Mesenchymal stem cell (in vitro differentiated cells and primary cell): ENCODE results near the gene C1D.

Experiments
- DNase-seq: peaks from one replicate; pipeline ENCODE4 v3.0.0-alpha.2; 2013
- H2AFZ ChIP-seq: one replicate; pipeline ENCODE4 v1.6.1; 2013; ENCODE audit warnings: low read depth, mild to moderate bottlenecking, control low read depth, inconsistent platforms, low read length, moderate library complexity
- H2AK5ac ChIP-seq: 2 replicates; pipeline ENCODE4 v1.6.1; 2013; ENCODE audit warnings: low read length, moderate library complexity, mild to moderate bottlenecking, inconsistent platforms; ENCODE audit not compliant: severe bottlenecking
- H2BK120ac ChIP-seq: one replicate; pipeline ENCODE4 v1.6.1; 2013; ENCODE audit warnings: low read depth, mild to moderate bottlenecking, inconsistent platforms, low read length, moderate library complexity
- H2BK12ac ChIP-seq, 2 experiments: one replicate each; pipeline ENCODE4 v1.6.1; 2013; ENCODE audit warnings: inconsistent platforms in 2 of 2, low read length in 2 of 2, mild to moderate bottlenecking in 2 of 2, moderate library complexity in 2 of 2, control low read depth in 1 of 2
- H2BK15ac ChIP-seq: one replicate; pipeline ENCODE4 v1.6.1; 2013; ENCODE audit warnings: mild to moderate bottlenecking, low read depth, inconsistent platforms; ENCODE audit not compliant: poor library complexity, severe bottlenecking
- H2BK5ac ChIP-seq: 2 replicates; pipeline ENCODE4 v1.6.1; 2013; ENCODE audit warnings: low read depth, mild to moderate bottlenecking, low read length, control low read depth, inconsistent platforms; ENCODE audit not compliant: poor library complexity, severe bottlenecking
- H3K14ac ChIP-seq, 2 experiments: one replicate each; pipeline ENCODE4 v1.6.1; 2013; ENCODE audit warnings: inconsistent platforms in 2 of 2, low read length in 2 of 2, control low read depth in 1 of 2, mild to moderate bottlenecking in 1 of 2, moderate library complexity in 1 of 2
- H3K18ac ChIP-seq, 2 experiments: one replicate each; pipeline ENCODE4 v1.6.1; 2013; ENCODE audit warnings: inconsistent platforms in 2 of 2, low read length in 2 of 2, control low read depth in 1 of 2, low read depth in 1 of 2, mild to moderate bottlenecking in 1 of 2
- H3K23ac ChIP-seq, 2 experiments: one replicate each; pipeline ENCODE4 v1.6.1; 2013; ENCODE audit warnings: inconsistent platforms in 2 of 2, low read length in 2 of 2, mild to moderate bottlenecking in 2 of 2, moderate library complexity in 2 of 2, control low read depth in 1 of 2
- H3K27ac ChIP-seq: 2 replicates; pipeline ENCODE4 v1.5.1; 2013; ENCODE audit warnings: mild to moderate bottlenecking, moderate library complexity, low read length, control low read depth, inconsistent platforms; ENCODE audit not compliant: poor library complexity, severe bottlenecking
- H3K27me3 ChIP-seq, 2 experiments: 2 replicates each; pipeline versions ENCODE4 v1.6.1 to v1.7.0; 2013; ENCODE audit warnings: low read length in 2 of 2, mild to moderate bottlenecking in 2 of 2, moderate library complexity in 2 of 2, control low read depth in 1 of 2, inconsistent platforms in 1 of 2; ENCODE audit not compliant: control insufficient read depth in 1 of 2, insufficient read depth in 1 of 2
- H3K36me3 ChIP-seq, 2 experiments: 2 replicates each; pipeline versions ENCODE4 v1.6.1 to v1.7.0; 2013; ENCODE audit warnings: low read length in 2 of 2, control low read depth in 1 of 2, inconsistent platforms in 1 of 2, low read depth in 1 of 2, mild to moderate bottlenecking in 1 of 2; ENCODE audit not compliant: insufficient read depth in 2 of 2, control insufficient read depth in 1 of 2
- H3K4ac ChIP-seq, 2 experiments: one replicate each; pipeline ENCODE4 v1.6.1; 2013; ENCODE audit warnings: inconsistent platforms in 2 of 2, low read length in 2 of 2, mild to moderate bottlenecking in 2 of 2, moderate library complexity in 2 of 2, control low read depth in 1 of 2, low read depth in 1 of 2
- H3K4me1 ChIP-seq: 2 replicates; pipeline ENCODE4 v1.6.1; 2013; ENCODE audit warnings: low read depth, low read length, control low read depth; ENCODE audit not compliant: control insufficient read depth, insufficient read depth
- H3K4me2 ChIP-seq: 2 replicates; pipeline ENCODE4 v1.6.1; 2013; ENCODE audit warnings: low read length, mild to moderate bottlenecking, inconsistent platforms; ENCODE audit not compliant: poor library complexity, severe bottlenecking
- H3K4me3 ChIP-seq, 2 experiments: 2 replicates each; pipeline versions ENCODE4 v1.5.1 to v1.7.0; 2013; ENCODE audit warnings: low read length in 2 of 2, mild to moderate bottlenecking in 2 of 2, control low read depth in 1 of 2, low read depth in 1 of 2; ENCODE audit not compliant: insufficient read depth in 1 of 2
- H3K79me1 ChIP-seq: replicated peaks from 2 replicates; pipeline ENCODE4 v1.6.1; 2013; ENCODE audit warnings: mild to moderate bottlenecking, control low read depth, low read length, inconsistent platforms; ENCODE audit not compliant: poor library complexity, severe bottlenecking
- H3K9ac ChIP-seq: 2 replicates; pipeline ENCODE4 v1.7.0; 2013; ENCODE audit warnings: mild to moderate bottlenecking, low read length, moderate library complexity
- H3K9me3 ChIP-seq: 2 replicates; pipeline ENCODE4 v1.7.0; 2013; ENCODE audit warnings: mild to moderate bottlenecking, low read length; ENCODE audit not compliant: control insufficient read depth
- H4K8ac ChIP-seq: one replicate; pipeline ENCODE4 v1.6.1; 2013; ENCODE audit warnings: inconsistent platforms, mild to moderate bottlenecking, low read length, moderate library complexity
- H4K91ac ChIP-seq: one replicate; pipeline ENCODE4 v1.6.1; 2013; ENCODE audit warnings: mild to moderate bottlenecking, low read length, inconsistent platforms
- WGBS: methylation state at CpG from one replicate; pipeline ENCODE4 v1.1.7; 2013; ENCODE audit warnings: mixed read lengths; 5-methylcytosine and 5-hydroxymethylcytosine counted together

C1D gene

GRCh38 chr2:68091439-68092034, 28.7 kb upstream of the C1D start:
- Histone ChIP-seq H2BK12ac (no peak overlapping the region), H3K27me3 (peaks cover 0 to 16% of the 10 kb centered on the region in 2 experiments), H4K91ac (no peak overlapping the region), H3K4ac (no peak overlapping the region), H3K18ac (no peak overlapping the region), H4K8ac (no peak overlapping the region), H3K14ac (no peak overlapping the region), H2BK120ac (no peak overlapping the region), H3K4me1 (no peaks in the 10 kb centered on the region), H2AK5ac (no peak overlapping the region), H3K27ac (no peak overlapping the region), H2AFZ (no peak overlapping the region), H2BK15ac (no peak overlapping the region), H3K4me3 (no peak overlapping the region), H3K9me3 (no peaks in the 10 kb centered on the region), H3K4me2 (no peak overlapping the region), H2BK5ac (no peak overlapping the region), H3K79me1 (no peaks in the 10 kb centered on the region), H3K36me3 (no peaks in the 10 kb centered on the region), H3K9ac (no peak overlapping the region), H3K23ac (no peak overlapping the region)
- WGBS: 43% methylated on average over 2 of the region's 2 CpGs
- DNase-seq: peak; percentile 77

GRCh38 chr2:68089961-68090360, 27.2 kb upstream of the C1D start:
- Histone ChIP-seq H2BK120ac (no peak overlapping the region), H2AK5ac (no peak overlapping the region), H2BK12ac (no peak overlapping the region), H3K4ac (no peak overlapping the region), H3K4me2 (no peak overlapping the region), H3K36me3 (no peaks in the 10 kb centered on the region), H3K27me3 (peaks cover 0 to 12% of the 10 kb centered on the region in 2 experiments), H3K79me1 (no peaks in the 10 kb centered on the region), H3K23ac (no peak overlapping the region), H3K18ac (no peak overlapping the region), H4K91ac (no peak overlapping the region), H2AFZ (no peak overlapping the region), H4K8ac (no peak overlapping the region), H3K14ac (no peak overlapping the region), H3K4me3 (no peak overlapping the region), H3K27ac (no peak overlapping the region), H3K4me1 (no peaks in the 10 kb centered on the region), H2BK15ac (no peak overlapping the region), H2BK5ac (no peak overlapping the region), H3K9ac (no peak overlapping the region), H3K9me3 (no peaks in the 10 kb centered on the region)
- no CpG with 5 or more reads among the region's 1 CpG for WGBS
- no peak for DNase-seq

GRCh38 chr2:68088940-68089339, 26.1 kb upstream of the C1D start:
- H3K23ac ChIP-seq: no peak overlapping the region
- H4K8ac ChIP-seq: no peak overlapping the region
- no peak overlapping the region for H3K18ac ChIP-seq
- no peaks in the 10 kb centered on the region for H3K36me3 ChIP-seq
- no peak overlapping the region for H2BK15ac ChIP-seq
- WGBS: no CpG with 5 or more reads among the region's 2 CpGs
- no peak overlapping the region for H2BK5ac ChIP-seq
- H3K27me3 ChIP-seq: peaks cover 0 to 8% of the 10 kb centered on the region in 2 experiments
- no peak overlapping the region for H2AFZ ChIP-seq
- H3K14ac ChIP-seq: no peak overlapping the region
- no peak overlapping the region for H3K4ac ChIP-seq
- H2BK120ac ChIP-seq: no peak overlapping the region
- no peaks in the 10 kb centered on the region for H3K79me1 ChIP-seq
- H2AK5ac ChIP-seq: no peak overlapping the region
- DNase-seq: peak; percentile 21
- H3K9ac ChIP-seq: no peak overlapping the region
- no peak overlapping the region for H4K91ac ChIP-seq
- no peaks in the 10 kb centered on the region for H3K4me1 ChIP-seq
- H3K4me3 ChIP-seq: no peak overlapping the region
- H3K27ac ChIP-seq: no peak overlapping the region
- no peak overlapping the region for H2BK12ac ChIP-seq
- no peaks in the 10 kb centered on the region for H3K9me3 ChIP-seq
- no peak overlapping the region for H3K4me2 ChIP-seq

GRCh38 chr2:68086166-68086565, 23.4 kb upstream of the C1D start:
- Histone ChIP-seq H3K4me2 (no peak overlapping the region), H3K4me3 (no peak overlapping the region), H3K9ac (no peak overlapping the region), H2BK5ac (no peak overlapping the region), H4K91ac (no peak overlapping the region), H3K4me1 (no peaks in the 10 kb centered on the region), H3K27ac (no peak overlapping the region), H2AK5ac (no peak overlapping the region), H3K4ac (no peak overlapping the region), H2BK120ac (no peak overlapping the region), H3K14ac (no peak overlapping the region), H3K79me1 (no peaks in the 10 kb centered on the region), H3K36me3 (no peaks in the 10 kb centered on the region), H2BK15ac (no peak overlapping the region), H2BK12ac (no peak overlapping the region), H3K27me3 (peaks cover 0 to 9% of the 10 kb centered on the region in 2 experiments), H3K23ac (no peak overlapping the region), H3K18ac (no peak overlapping the region), H3K9me3 (no peaks in the 10 kb centered on the region), H2AFZ (no peak overlapping the region), H4K8ac (no peak overlapping the region)
- no peak for DNase-seq
- 100% methylated on average over 3 of the region's 4 CpGs for WGBS
